ENCODE data around the gene LARGE2. TPM values are rescaled to one million over a fixed set of nuclear protein-coding genes. Genes with fewer than 3 reads are reported as not detected.
A peak's percentile ranks its signal among the peaks of the same experiment; 100 is the strongest.

Gene LARGE2
- total and polyA plus RNA-seq, 2 of the 13 experiments (the other 11 are each of a cell fraction or from before 2014, with no cell fraction given), result 8.5 to 21.6 TPM

GRCh38 chr11:45927332-45927683 lies 4.9 kb downstream of the LARGE2 start (continued):
- TF ChIP-seq ERF (CRISPR knock-in tag; IDR thresholded peaks at IDR 0.05) (no peak), ZNF737 (CRISPR knock-in tag; IDR thresholded peaks at IDR 0.05; ENCODE audit: borderline replicate concordance) (no peak), ZNF746 (CRISPR knock-in tag; IDR thresholded peaks at IDR 0.05) (no peak), XRCC5 (optimal IDR thresholded peaks at IDR 0.05; ENCODE audit: low read length) (no peak), ARNT (IDR thresholded peaks at IDR 0.05) (no peak), ZHX1 (CRISPR knock-in tag; IDR thresholded peaks at IDR 0.05; ENCODE audit: low read depth) (no peak)
- TF ChIP-seq, protein P1, sequence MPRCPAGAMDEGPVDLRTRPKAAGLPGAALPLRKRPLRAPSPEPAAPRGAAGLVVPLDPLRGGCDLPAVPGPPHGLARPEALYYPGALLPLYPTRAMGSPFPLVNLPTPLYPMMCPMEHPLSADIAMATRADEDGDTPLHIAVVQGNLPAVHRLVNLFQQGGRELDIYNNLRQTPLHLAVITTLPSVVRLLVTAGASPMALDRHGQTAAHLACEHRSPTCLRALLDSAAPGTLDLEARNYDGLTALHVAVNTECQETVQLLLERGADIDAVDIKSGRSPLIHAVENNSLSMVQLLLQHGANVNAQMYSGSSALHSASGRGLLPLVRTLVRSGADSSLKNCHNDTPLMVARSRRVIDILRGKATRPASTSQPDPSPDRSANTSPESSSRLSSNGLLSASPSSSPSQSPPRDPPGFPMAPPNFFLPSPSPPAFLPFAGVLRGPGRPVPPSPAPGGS (CRISPR knock-in tag; IDR thresholded peaks at IDR 0.05), result no peak

DNA sequence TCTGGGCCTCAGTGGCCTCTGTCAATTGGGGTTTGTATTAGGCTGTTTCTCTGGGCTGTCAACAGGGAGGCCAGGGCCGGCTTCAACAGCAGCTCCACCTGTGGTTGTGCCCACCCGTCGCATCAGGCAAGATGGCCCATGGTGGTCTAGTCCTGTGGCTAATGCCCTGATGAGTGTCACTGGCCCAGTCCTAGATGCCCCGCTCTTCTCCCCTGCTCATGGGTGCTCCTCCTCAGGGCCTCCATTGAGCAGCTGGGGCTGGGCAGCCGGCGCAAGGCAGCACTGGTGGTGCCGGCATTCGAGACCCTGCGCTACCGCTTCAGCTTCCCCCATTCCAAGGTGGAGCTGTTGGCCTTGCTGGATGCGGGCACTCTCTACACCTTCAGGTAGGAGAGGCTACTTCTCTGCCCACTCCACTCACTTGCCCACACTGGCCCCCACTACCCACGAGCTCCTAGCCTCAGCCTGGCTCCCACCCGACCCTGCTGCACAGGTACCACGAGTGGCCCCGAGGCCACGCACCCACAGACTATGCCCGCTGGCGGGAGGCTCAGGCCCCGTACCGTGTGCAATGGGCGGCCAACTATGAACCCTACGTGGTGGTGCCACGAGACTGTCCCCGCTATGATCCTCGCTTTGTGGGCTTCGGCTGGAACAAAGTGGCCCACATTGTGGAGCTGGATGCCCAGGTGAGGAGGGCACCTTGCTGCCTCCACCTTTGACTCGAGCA lies 5.4 kb downstream of the LARGE2 start:
- no peaks in the 10 kb centered on the region for H3K79me2 ChIP-seq (ENCODE audit: insufficient read depth, low read length)
- no peaks in the 10 kb centered on the region for H3K9me3 ChIP-seq (ENCODE audit: low read length)
- no peak for FAIRE-seq
- no peak overlapping the region for H3K4me2 ChIP-seq (ENCODE audit: low read depth, low read length)
- no peaks in the 10 kb centered on the region for H4K20me1 ChIP-seq (ENCODE audit: insufficient read depth, low read length)
- no peak overlapping the region for H3K9ac ChIP-seq (ENCODE audit: insufficient read depth, low read depth, low read length)
- CTCF ChIA-PET (ENCODE audit: low intra/inter-chr PET ratio, low total read pairs), result no interaction called here
- POLR2A ChIA-PET, result interaction anchor here (1.6 kb wide), 1 partner anchor 10 kb away, joined by 7 read pairs; the partner anchor contains the start of gene PEX16
- intact Hi-C loops (cut with micrococcal nuclease; ENCODE audit: unreplicated experiment), result no loop called here
- in situ Hi-C loops (cut with HindIII; ENCODE audit: extremely low pct_ligation_motif_present, low pct_unique_long_range_greater_than_20kb), result no loop called here
- H3K27me3 ChIP-seq (ENCODE audit: control insufficient read depth in 1 of 2, insufficient read depth in 2 of 2, low read length in 2 of 2), result no peaks in the 10 kb centered on the region
- ATAC-seq, result no peak
- no peak overlapping the region for H2AFZ ChIP-seq (ENCODE audit: low read length)
- no peak for DNase-seq (ENCODE audit: low spot score)
- no TSS peak for BruUV-seq (replicated peaks)
- no peak overlapping the region for H3K27ac ChIP-seq (ENCODE audit: extremely low read length, insufficient read depth, low read length)
- no peaks in the 10 kb centered on the region; a peak in 1 of 5 replicates for H3K36me3 ChIP-seq (replicated peaks in 1 of 2; ENCODE audit: control insufficient read depth in 1 of 2, insufficient read depth in 2 of 2, low read length in 2 of 2)
- H3K4me1 ChIP-seq (ENCODE audit: insufficient read depth, low read length), result peaks cover 17% of the 10 kb centered on the region
- WGBS (ENCODE audit: low lambda C conversion rate), result 98% methylated on average over 5 of the region's 27 CpGs
- H3K4me3 ChIP-seq (replicated peaks in 1 of 3; ENCODE audit: insufficient read depth in 1 of 3, low read depth in 2 of 3, low read length in 3 of 3), result no peak overlapping the region
- TF ChIP-seq GZF1 (CRISPR knock-in tag; IDR thresholded peaks at IDR 0.05), result no peak
- TF ChIP-seq SMC3 (IDR thresholded peaks at IDR 0.05; ENCODE audit: low read length), result no peak
- TF ChIP-seq ASH2L (IDR thresholded peaks at IDR 0.05; ENCODE audit: insufficient read length, low read depth, low read length), result no peak
- no peak for TF ChIP-seq ZNF546 (CRISPR knock-in tag; conservative IDR thresholded peaks at IDR 0.05)
- TF ChIP-seq CHD4 (IDR thresholded peaks at IDR 0.05; ENCODE audit: borderline replicate concordance, low read length), result no peak
- TF ChIP-seq ATF7 (IDR thresholded peaks at IDR 0.05), result no peak
- no peak for TF ChIP-seq ATF7 (CRISPR knock-in tag; IDR thresholded peaks at IDR 0.05)
- no peak for TF ChIP-seq ZNF232 (CRISPR knock-in tag; IDR thresholded peaks at IDR 0.05; ENCODE audit: borderline replicate concordance)
- peak; percentile 44 for TF ChIP-seq AGO2 (optimal IDR thresholded peaks at IDR 0.05; ENCODE audit: low read depth, low read length)

Data from HepG2 (cell line).